HG02870 (cell line): Measurements from ENCODE around the gene MAP3K5.
"Not testable (repeated sequence)": the region's sequence is repeated elsewhere in the genome, so short reads cannot be mapped to it uniquely, and the experiment has no call there.

ENCODE experiments used
- ATAC-seq: cut with Tn5 transposase; IDR thresholded peaks from one replicate; pipeline ENCODE4 v1.9.1; 2021; ENCODE audit warnings: mild to moderate bottlenecking, moderate library complexity; ENCODE audit not compliant: unreplicated experiment

MAP3K5 gene

GRCh38 chr6:136693090-136693489, 99.2 kb downstream of the MAP3K5 start:
- ATAC-seq, result no peak

- not testable (repeated sequence) for ATAC-seq
Measured at GRCh38 chr6:136687894-136688293, 104.4 kb downstream of the MAP3K5 start.

- no peak for ATAC-seq
Measured at GRCh38 chr6:136685540-136686108, 106.7 kb downstream of the MAP3K5 start.

DNA sequence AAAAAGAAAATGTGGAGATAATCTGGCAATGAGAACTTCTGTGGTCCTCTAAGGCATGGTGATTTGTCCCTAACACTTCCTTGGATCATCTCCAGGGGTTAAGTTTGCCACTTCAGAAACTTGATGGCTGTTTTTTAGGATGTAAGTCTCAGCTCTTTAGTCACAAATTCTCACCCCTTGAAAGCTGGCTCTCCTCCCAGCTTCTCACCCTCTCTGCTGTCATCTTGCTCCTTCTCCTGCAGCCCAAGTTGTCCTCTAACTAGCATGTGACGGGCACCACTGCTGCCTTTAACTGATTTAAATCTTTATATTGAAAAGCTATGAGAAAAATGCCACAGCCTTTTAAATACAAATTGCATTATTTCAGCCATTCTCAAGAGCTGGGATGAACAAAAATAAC, 107.8 kb downstream of the MAP3K5 start:
- no peak for ATAC-seq

- no peak for ATAC-seq
Measured at GRCh38 chr6:136683209-136683941, 108.9 kb downstream of the MAP3K5 start.

GRCh38 chr6:136682292-136682691, 110.0 kb downstream of the MAP3K5 start:
- ATAC-seq, result no peak

DNA sequence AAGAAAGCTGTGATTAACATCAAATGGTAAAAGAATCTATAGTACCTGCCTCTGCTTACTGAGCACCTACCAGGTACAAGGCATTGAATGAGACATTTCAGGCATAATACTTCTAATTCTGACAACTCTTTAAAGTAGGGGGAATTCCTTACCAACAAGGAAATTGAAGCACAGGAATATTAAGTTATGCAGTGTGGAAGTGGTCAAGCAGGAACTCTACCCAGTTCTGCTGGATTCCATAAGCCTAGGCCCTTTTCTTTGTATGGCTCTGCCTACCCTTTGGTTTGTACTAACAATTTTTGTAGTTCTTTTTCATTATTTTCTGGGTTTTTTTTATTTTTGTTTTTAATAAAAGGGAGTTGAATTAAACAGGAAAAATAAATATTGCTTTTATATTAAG, 114.5 kb downstream of the MAP3K5 start:
- ATAC-seq, result no peak

- no peak for ATAC-seq
Measured at GRCh38 chr6:136677344-136677743, 114.9 kb downstream of the MAP3K5 start.

DNA sequence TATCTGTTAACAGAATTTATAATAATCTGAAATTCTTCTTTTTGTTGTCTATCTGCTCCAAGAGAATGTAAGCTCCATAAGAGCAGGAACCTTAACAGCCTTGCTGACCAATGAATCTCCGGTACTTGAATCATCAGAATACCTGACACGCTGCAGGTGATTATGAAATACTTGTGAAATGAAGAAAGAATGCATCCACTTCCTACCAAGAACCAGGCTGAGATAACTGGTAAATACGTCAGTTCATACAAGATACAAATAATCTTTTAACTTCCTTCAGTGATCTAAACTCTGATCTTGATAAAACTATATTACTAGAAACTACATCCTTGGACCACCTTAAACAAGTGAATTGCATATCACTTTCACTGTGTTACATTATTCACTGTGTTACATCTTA, 116.2 kb downstream of the MAP3K5 start:
- no peak for ATAC-seq

DNA sequence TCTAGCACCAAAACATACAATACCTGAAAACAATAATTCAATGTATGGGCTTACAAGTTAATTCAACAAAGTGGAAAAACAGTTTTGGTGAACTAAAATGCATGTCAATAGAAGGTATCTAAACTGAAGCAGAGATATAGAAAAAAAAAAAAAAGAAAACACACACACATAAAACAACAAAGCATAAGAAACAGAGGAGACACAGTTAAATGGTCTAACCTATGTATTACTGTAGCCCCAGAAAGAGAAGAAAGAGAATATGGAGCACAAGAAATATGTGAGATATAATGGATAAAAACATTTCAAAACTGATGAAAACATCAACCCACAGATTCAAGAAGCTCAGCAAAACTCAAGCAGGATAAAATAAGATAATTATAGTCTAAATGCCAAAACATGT, 118.7 kb downstream of the MAP3K5 start:
- no peak for ATAC-seq

DNA sequence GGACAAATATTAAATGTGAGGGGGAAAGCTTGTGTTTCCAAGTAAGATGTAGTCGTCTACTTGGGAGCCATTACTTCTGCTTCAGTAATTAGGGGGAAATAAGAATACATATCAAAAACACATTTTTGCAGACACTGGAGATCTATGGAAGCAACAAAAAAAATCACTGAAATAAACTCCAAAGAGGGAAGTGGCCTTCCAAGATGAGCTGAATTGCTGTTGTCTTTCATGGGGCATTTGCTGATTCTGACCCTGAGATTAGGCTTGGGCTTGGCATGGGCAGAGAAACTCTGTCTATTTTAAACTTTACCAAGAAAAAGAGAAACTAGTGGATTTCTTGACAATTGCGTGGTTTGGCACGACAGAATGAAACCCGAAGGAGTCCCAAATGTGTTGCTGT, 120.1 kb downstream of the MAP3K5 start:
- no peak for ATAC-seq

- no peak for ATAC-seq
Measured at GRCh38 chr6:136669299-136669699, 123.0 kb downstream of the MAP3K5 start.

DNA sequence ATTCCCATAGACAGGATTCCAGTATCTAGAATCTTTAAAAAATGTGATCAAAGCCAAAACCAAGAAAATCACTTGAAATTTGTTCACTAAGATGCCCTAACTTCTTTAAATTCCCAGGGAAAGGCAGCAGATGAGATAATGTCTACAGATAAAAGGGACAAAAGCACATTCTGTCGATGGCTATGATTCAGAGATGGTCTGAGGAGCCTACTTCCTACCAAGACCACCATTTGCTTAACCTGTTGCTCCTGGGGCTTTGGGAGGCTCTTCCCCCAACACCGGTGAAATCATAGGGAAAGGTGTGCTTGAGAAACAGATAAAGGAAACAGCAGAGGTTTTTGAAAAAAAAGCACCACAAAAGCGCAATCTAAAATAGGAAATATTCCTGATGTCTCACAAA, 123.7 kb downstream of the MAP3K5 start:
- no peak for ATAC-seq

- ATAC-seq, result no peak
Measured at GRCh38 chr6:136666041-136666440, 126.2 kb downstream of the MAP3K5 start.

DNA sequence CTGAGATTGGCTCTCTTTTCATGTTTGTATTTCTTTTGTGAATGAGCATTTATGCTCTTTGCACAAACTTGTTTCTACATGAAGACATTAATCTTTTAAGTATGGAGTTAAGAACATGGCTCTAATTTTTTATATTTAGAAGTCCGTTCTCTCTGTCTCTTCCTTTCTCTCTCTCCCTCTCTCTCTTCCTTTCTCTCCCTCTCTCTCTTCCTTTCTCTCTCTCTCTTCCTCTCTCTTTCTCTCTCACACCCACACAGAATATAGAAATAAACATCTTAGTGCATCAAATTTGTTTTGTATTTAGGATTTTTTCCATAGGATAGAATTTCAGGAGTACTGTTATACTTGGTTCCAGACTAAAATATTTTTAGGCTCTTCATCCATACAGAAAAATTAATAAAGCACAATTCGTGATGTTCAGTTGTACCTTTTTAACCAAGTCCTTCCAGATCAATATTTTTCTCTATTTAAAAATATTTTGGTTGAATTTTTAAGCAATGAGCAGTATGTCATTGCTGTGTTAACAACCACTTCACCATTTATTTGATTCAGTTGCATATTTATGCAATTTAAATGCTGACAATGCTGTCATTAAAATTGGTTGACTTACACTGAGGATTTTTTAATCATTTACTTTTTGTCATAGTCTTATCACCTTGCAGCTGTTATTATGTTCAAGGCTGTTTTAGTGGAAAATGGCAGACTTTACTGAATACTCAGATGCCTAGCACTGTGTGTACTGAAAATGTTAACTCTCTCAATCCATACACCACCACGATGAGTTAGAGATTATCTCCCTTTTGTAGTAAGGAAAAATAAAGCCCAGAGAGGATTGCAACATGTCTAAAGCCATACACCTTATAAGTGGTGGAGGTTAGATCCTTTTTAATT, 129.7 kb downstream of the MAP3K5 start:
- ATAC-seq, result no peak

- ATAC-seq, result no peak
Measured at GRCh38 chr6:136660727-136661126, 131.6 kb downstream of the MAP3K5 start.

DNA sequence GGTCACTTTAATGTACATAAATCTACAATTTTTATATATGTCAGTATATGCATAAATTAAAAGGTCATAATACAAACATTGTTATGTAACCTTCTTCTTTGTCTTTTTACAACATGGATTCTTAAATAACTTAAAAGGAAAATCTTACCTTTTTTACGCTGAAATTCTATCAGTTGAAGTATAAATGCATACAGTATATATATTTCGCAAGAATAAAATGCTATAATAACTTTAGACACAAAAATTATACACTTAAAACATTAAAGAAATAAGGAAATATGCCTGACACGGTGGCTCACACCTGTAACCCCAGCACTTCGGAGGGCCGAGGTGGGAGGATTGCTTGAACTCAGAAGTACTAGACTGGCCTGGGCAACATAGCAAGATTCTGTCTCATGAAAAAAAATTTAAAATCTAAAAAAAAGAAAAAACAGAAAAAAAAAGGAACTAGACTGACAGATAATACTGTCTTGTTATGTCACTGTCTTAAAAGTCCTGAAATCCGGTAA, 132.2 kb downstream of the MAP3K5 start:
- ATAC-seq, result no peak

DNA sequence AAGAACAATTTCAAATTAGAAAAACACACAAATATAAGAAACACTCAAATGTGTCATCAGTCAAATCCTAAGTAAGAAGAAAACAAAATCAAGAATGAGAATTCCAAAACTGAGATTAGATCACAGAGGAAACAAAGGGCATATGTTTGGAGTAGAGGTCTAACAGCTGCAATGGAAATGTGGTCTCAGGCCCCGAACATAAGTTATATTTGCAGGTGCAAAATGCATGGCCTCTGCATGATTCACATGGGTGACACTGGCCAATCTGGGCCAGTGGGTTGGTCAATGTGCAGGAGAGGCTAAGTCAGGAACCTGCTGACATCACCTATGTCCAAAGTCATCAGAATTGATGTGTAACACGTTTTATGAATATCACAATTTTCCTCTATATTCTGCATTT, 133.6 kb downstream of the MAP3K5 start:
- ATAC-seq, result no peak

DNA sequence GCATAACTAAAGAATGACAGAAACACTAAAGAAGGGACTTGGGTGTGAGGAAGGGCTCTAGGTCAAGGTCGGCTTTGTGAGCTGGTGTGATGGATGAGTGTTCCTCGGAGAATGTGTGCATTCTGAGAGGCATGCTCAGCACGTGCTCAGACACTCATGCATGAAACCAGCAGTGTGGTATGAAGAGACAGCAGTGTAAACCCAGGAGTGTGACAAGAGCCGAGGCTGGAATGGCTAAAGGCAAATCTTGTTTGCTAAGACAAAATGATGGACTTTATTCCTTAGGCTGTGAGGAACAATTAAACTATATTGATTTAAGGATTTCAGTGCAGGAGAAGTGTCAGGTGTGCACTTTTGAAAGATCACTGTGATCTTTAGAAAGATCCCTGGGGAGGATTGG, 134.6 kb downstream of the MAP3K5 start:
- no peak for ATAC-seq

GRCh38 chr6:136656121-136656520, 136.2 kb downstream of the MAP3K5 start:
- no peak for ATAC-seq

DNA sequence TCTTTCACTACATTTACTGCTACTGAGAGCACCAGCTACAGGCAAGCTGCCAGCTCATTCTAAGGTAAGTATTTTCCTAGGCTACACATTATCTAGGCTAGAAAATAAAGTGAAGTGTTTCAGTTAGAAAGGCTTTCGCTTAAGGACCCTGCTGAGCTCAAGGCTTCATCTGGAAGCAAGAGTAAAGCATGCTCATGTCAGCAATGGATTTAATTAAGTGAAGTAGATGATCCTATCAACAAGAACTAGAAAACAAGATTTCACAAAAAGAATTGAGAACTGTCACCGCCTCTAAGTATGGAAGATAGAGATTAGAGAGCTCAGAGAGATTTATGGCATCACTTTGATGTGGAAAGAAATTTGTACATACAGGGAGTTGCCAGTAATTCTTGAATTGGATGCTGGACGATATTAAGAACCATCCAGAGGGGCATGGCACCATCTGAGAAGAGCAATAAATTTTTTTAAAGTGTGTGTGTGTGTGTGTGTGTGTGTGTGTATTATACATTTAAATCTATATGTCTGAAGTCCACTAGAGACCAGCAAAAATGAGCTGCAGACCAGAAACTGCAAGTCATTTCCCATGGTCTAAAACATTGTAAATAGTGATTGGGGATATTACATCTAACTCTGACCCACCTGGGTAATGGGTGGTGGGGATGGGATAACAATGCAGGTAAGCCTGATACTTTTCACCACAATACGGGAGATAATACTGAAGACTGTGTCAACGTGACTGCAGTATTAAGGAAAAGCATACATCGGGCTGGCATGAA, 136.8 kb downstream of the MAP3K5 start:
- no peak for ATAC-seq
